OCI-LY3 (cell line): Measurements from ENCODE around the gene CERS6.

Source experiments
- H2AFZ ChIP-seq: fragments of 200-600, 300-600 bp; shearing (Covaris generic); 2 replicates; pipeline ENCODE4 v1.6.0; 2014; ENCODE audit warnings: antibody characterized with exemption, low read depth, low read length
- H3K27ac ChIP-seq: fragments of 200-600, 300-600 bp; sonication (generic); 2 replicates; pipeline ENCODE4 v1.5.1; 2014; ENCODE audit warnings: mild to moderate bottlenecking, low read length, moderate library complexity, mixed read lengths
- H3K27me3 ChIP-seq: fragments of 200-600, 300-600 bp; sonication (generic); 2 replicates; pipeline ENCODE4 v1.6.1; 2014; ENCODE audit warnings: low read depth, low read length, mixed read lengths
- H3K36me3 ChIP-seq: fragments of 200-600, 300-600 bp; sonication (generic); replicated peaks from 2 replicates; pipeline ENCODE3; 2014; ENCODE audit warnings: low read depth, low read length, mixed read lengths
- H3K4me1 ChIP-seq: fragments of 300-600, 200-600 bp; sonication (generic); 2 replicates; pipeline ENCODE4 v1.6.1; 2014; ENCODE audit warnings: low read length, mixed read lengths
- H3K4me2 ChIP-seq: fragments of 200-600, 300-600 bp; sonication (generic); 2 replicates; pipeline ENCODE4 v1.6.1; 2014; ENCODE audit warnings: low read length, mixed read lengths
- H3K4me3 ChIP-seq: fragments of 300-600, 200-600 bp; sonication (generic); 2 replicates; pipeline ENCODE4 v1.5.1; 2014; ENCODE audit warnings: antibody characterized with exemption, mild to moderate bottlenecking, low read length, moderate library complexity
- H3K79me2 ChIP-seq: fragments of 300-600, 200-600 bp; shearing (Covaris generic); 2 replicates; pipeline ENCODE4 v1.6.1; 2014; ENCODE audit warnings: mild to moderate bottlenecking, low read length, mixed read lengths
- H3K9ac ChIP-seq: fragments of 300-600, 200-600 bp; shearing (Covaris generic); 2 replicates; pipeline ENCODE4 v1.6.0; 2014; ENCODE audit warnings: mild to moderate bottlenecking, low read length, moderate library complexity
- H3K9me3 ChIP-seq: fragments of 200-600, 300-600 bp; shearing (Covaris generic); 2 replicates; pipeline ENCODE4 v1.6.1; 2014; ENCODE audit warnings: low read length, mixed read lengths; ENCODE audit not compliant: insufficient read depth
- H4K20me1 ChIP-seq: fragments of 200-600, 300-600 bp; sonication (generic); 2 replicates; pipeline ENCODE4 v1.6.1; 2016; ENCODE audit warnings: low read length, mixed read lengths; ENCODE audit not compliant: insufficient read depth
- EZH2phosphoT487 ChIP-seq: fragments of 200-600 bp; shearing (Covaris generic); IDR thresholded peaks from 2 replicates; pipeline ENCODE4 v1.6.1; 2018; ENCODE audit warnings: antibody characterized with exemption, mixed run types, low read depth
- TF ChIP-seq, protein P1 (sequence below): fragments of 200-600, 300-600 bp; sonication (generic); IDR thresholded peaks from 2 replicates; pipeline ENCODE4 v1.5.1; 2014; ENCODE audit warnings: antibody characterized with exemption, low read length, low read depth

Gene CERS6

DNA sequence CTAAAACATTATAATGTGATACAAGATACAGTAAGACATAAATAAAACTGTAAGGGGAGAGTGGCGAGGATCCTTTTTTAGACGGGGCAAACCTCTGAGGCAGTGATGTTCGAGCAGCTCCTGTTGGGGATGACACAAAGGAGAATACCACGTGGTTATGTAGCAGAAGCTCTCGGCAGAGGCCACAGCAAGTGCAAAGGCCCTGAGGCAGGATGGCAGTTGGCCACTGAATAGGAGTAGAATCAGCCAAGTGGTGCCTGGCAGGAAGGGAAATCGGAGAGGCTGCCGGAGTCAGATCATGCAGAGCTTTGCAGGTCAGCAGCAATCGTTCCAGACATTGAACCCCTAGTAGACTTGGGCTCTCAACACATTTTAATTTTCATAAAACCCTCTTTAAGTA is 365.5 kb downstream of the CERS6 start:
- no peaks in the 10 kb centered on the region for H3K27me3 ChIP-seq
- no peak overlapping the region for H3K4me2 ChIP-seq
- no peaks in the 10 kb centered on the region for H4K20me1 ChIP-seq
- H3K27ac ChIP-seq, result no peak overlapping the region
- no peaks in the 10 kb centered on the region for H3K4me1 ChIP-seq
- TF ChIP-seq, protein P1, sequence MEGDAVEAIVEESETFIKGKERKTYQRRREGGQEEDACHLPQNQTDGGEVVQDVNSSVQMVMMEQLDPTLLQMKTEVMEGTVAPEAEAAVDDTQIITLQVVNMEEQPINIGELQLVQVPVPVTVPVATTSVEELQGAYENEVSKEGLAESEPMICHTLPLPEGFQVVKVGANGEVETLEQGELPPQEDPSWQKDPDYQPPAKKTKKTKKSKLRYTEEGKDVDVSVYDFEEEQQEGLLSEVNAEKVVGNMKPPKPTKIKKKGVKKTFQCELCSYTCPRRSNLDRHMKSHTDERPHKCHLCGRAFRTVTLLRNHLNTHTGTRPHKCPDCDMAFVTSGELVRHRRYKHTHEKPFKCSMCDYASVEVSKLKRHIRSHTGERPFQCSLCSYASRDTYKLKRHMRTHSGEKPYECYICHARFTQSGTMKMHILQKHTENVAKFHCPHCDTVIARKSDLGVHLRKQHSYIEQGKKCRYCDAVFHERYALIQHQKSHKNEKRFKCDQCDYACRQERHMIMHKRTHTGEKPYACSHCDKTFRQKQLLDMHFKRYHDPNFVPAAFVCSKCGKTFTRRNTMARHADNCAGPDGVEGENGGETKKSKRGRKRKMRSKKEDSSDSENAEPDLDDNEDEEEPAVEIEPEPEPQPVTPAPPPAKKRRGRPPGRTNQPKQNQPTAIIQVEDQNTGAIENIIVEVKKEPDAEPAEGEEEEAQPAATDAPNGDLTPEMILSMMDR, result no peak
- TF ChIP-seq EZH2phosphoT487, result no peak
- no peaks in the 10 kb centered on the region for H3K79me2 ChIP-seq
- no peaks in the 10 kb centered on the region for H3K9me3 ChIP-seq
- no peak overlapping the region for H3K4me3 ChIP-seq
- no peaks in the 10 kb centered on the region for H3K36me3 ChIP-seq
- H3K9ac ChIP-seq, result no peak overlapping the region
- no peak overlapping the region for H2AFZ ChIP-seq

DNA sequence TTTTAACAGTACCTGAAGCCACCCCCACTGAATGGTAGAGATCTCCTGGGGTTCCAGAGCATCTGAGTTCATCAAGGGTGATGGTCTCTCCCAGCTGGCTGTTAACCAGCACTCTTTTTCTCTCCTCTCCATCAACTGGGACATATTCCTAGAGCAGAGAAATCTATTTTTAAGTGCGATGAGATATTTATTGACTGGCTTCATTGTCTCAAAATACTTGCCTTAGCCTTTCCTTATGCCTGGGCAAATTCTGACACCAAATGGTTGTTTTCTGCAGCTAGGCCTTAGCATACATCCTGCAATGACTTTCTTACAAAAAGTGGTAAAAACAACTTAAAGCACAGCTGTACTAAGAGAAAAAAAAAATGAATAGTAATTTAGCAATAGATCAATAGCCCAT is 365.9 kb downstream of the CERS6 start:
- Histone ChIP-seq H2AFZ (no peak overlapping the region), H3K4me3 (no peak overlapping the region), H3K9ac (no peak overlapping the region), H4K20me1 (no peaks in the 10 kb centered on the region), H3K9me3 (no peaks in the 10 kb centered on the region), H3K27me3 (no peaks in the 10 kb centered on the region), H3K36me3 (no peaks in the 10 kb centered on the region), H3K79me2 (no peaks in the 10 kb centered on the region), H3K4me2 (no peak overlapping the region), H3K27ac (no peak overlapping the region), H3K4me1 (no peaks in the 10 kb centered on the region)
- TF ChIP-seq EZH2phosphoT487, result no peak
- TF ChIP-seq, protein P1, result no peak
